Karpas-422 (cell line): ENCODE results near the gene CMKLR1. TPM values are rescaled to one million over a fixed set of nuclear protein-coding genes. Genes with fewer than 3 reads are reported as not detected.

Experiments
- DNase-seq: peaks from one replicate; pipeline ENCODE4 v3.0.0-alpha.2; 2015
- H2AFZ ChIP-seq: fragments of 200-600 bp; sonication (generic); 2 replicates; pipeline ENCODE4 v1.6.1; 2014; ENCODE audit warnings: antibody characterized with exemption, low read length, mixed read lengths
- H3K27ac ChIP-seq: fragments of 200-600 bp; sonication (generic); 2 replicates; pipeline ENCODE4 v1.5.1; 2014; ENCODE audit warnings: mild to moderate bottlenecking, low read length, moderate library complexity
- H3K27me3 ChIP-seq: fragments of 200-600 bp; sonication (generic); 2 replicates; pipeline ENCODE4 v1.6.1; 2014; ENCODE audit warnings: low read length, mixed read lengths
- H3K36me3 ChIP-seq: fragments of 200-600 bp; sonication (generic); 2 replicates; pipeline ENCODE4 v1.6.1; 2014; ENCODE audit warnings: low read length, mixed read lengths; ENCODE audit not compliant: insufficient read depth
- H3K4me1 ChIP-seq: fragments of 200-600 bp; sonication (generic); 2 replicates; pipeline ENCODE4 v1.6.1; 2014; ENCODE audit warnings: mild to moderate bottlenecking, low read length, mixed read lengths
- H3K4me2 ChIP-seq: fragments of 200-600 bp; sonication (generic); 2 replicates; pipeline ENCODE4 v1.6.1; 2014; ENCODE audit warnings: low read length, low read depth, mild to moderate bottlenecking; ENCODE audit not compliant: poor library complexity, severe bottlenecking
- H3K4me3 ChIP-seq: fragments of 200-600 bp; sonication (generic); 2 replicates; pipeline ENCODE4 v1.5.1; 2014; ENCODE audit warnings: mild to moderate bottlenecking, antibody characterized with exemption, low read length, mixed read lengths
- H3K79me2 ChIP-seq: fragments of 200-600 bp; sonication (generic); 2 replicates; pipeline ENCODE4 v1.6.1; 2014; ENCODE audit warnings: mild to moderate bottlenecking, low read length, mixed read lengths
- H3K9ac ChIP-seq: fragments of 200-600 bp; sonication (generic); 2 replicates; pipeline ENCODE4 v1.6.0; 2014; ENCODE audit warnings: low read length
- H3K9me2 ChIP-seq: fragments of 200-600 bp; sonication (generic), shearing (Covaris generic); replicated peaks from 2 replicates; pipeline ENCODE4 v1.6.0; 2014; ENCODE audit warnings: mild to moderate bottlenecking, low read length, moderate library complexity; ENCODE audit not compliant: insufficient read depth
- H3K9me3 ChIP-seq: fragments of 300-700, 200-600 bp; sonication (generic); 2 replicates; pipeline ENCODE4 v1.6.1; 2014; ENCODE audit warnings: low read length, mixed read lengths
- H4K20me1 ChIP-seq: fragments of 200-600 bp; sonication (generic); 2 replicates; pipeline ENCODE4 v1.6.1; 2014; ENCODE audit warnings: mild to moderate bottlenecking, antibody characterized with exemption, low read length, low read depth; ENCODE audit not compliant: insufficient read depth
- total RNA-seq: library from RNA; depleted of rRNA; stranded (reverse); fragments of >200 nt; shearing (Covaris generic); gene quantifications from 2 replicates; pipeline ENCODE4 v1.2.3, GENCODE V29; 2014; ENCODE audit warnings: low replicate concordance

The CMKLR1 gene
- total RNA-seq, 1 experiment from 2014 or later = not detected

- no peaks in the 10 kb centered on the region for H4K20me1 ChIP-seq
- H3K4me3 ChIP-seq = no peak overlapping the region
- H3K9ac ChIP-seq = no peak overlapping the region
- H3K4me2 ChIP-seq = no peak overlapping the region
- H2AFZ ChIP-seq = no peak overlapping the region
- DNase-seq = no peak
- no peaks in the 10 kb centered on the region for H3K4me1 ChIP-seq
- H3K36me3 ChIP-seq = no peaks in the 10 kb centered on the region
- H3K27ac ChIP-seq = no peak overlapping the region
- no peaks in the 10 kb centered on the region for H3K79me2 ChIP-seq
- no peaks in the 10 kb centered on the region for H3K9me2 ChIP-seq
- no peaks in the 10 kb centered on the region for H3K9me3 ChIP-seq
- no peaks in the 10 kb centered on the region for H3K27me3 ChIP-seq
Observed at GRCh38 chr12:108304633-108305032, 34.5 kb downstream of the CMKLR1 start.

GRCh38 chr12:108303703-108304102, 35.4 kb downstream of the CMKLR1 start:
- Histone ChIP-seq H3K9ac (no peak overlapping the region), H4K20me1 (no peaks in the 10 kb centered on the region), H3K4me3 (no peak overlapping the region), H3K27me3 (no peaks in the 10 kb centered on the region), H2AFZ (no peak overlapping the region), H3K9me3 (no peaks in the 10 kb centered on the region), H3K79me2 (no peaks in the 10 kb centered on the region), H3K9me2 (no peaks in the 10 kb centered on the region), H3K27ac (no peak overlapping the region), H3K4me2 (no peak overlapping the region), H3K4me1 (no peaks in the 10 kb centered on the region), H3K36me3 (no peaks in the 10 kb centered on the region)
- DNase-seq = no peak

- no peak overlapping the region for H3K4me2 ChIP-seq
- H3K79me2 ChIP-seq = no peaks in the 10 kb centered on the region
- no peaks in the 10 kb centered on the region for H4K20me1 ChIP-seq
- no peaks in the 10 kb centered on the region for H3K9me2 ChIP-seq
- H3K27ac ChIP-seq = no peak overlapping the region
- H3K4me3 ChIP-seq = no peak overlapping the region
- no peak overlapping the region for H3K9ac ChIP-seq
- H3K4me1 ChIP-seq = no peaks in the 10 kb centered on the region
- H2AFZ ChIP-seq = no peak overlapping the region
- no peak for DNase-seq
- H3K9me3 ChIP-seq = no peaks in the 10 kb centered on the region
- no peaks in the 10 kb centered on the region for H3K36me3 ChIP-seq
- no peaks in the 10 kb centered on the region for H3K27me3 ChIP-seq
Observed at GRCh38 chr12:108302403-108303311, 36.5 kb downstream of the CMKLR1 start.

GRCh38 chr12:108302016-108302402, 37.1 kb downstream of the CMKLR1 start:
- no peak overlapping the region for H3K27ac ChIP-seq
- H3K27me3 ChIP-seq = no peaks in the 10 kb centered on the region
- H3K4me3 ChIP-seq = no peak overlapping the region
- no peak for DNase-seq
- H3K79me2 ChIP-seq = no peaks in the 10 kb centered on the region
- no peak overlapping the region for H3K9ac ChIP-seq
- H2AFZ ChIP-seq = no peak overlapping the region
- no peak overlapping the region for H3K4me2 ChIP-seq
- no peaks in the 10 kb centered on the region for H3K4me1 ChIP-seq
- H3K9me3 ChIP-seq = no peaks in the 10 kb centered on the region
- no peaks in the 10 kb centered on the region for H3K36me3 ChIP-seq
- H3K9me2 ChIP-seq = no peaks in the 10 kb centered on the region
- no peaks in the 10 kb centered on the region for H4K20me1 ChIP-seq

- no peaks in the 10 kb centered on the region for H3K27me3 ChIP-seq
- DNase-seq = no peak
- no peak overlapping the region for H3K4me2 ChIP-seq
- no peaks in the 10 kb centered on the region for H3K79me2 ChIP-seq
- H2AFZ ChIP-seq = no peak overlapping the region
- no peaks in the 10 kb centered on the region for H4K20me1 ChIP-seq
- H3K9ac ChIP-seq = no peak overlapping the region
- H3K4me3 ChIP-seq = no peak overlapping the region
- H3K9me2 ChIP-seq = no peaks in the 10 kb centered on the region
- H3K9me3 ChIP-seq = no peaks in the 10 kb centered on the region
- H3K27ac ChIP-seq = no peak overlapping the region
- H3K36me3 ChIP-seq = no peaks in the 10 kb centered on the region
- H3K4me1 ChIP-seq = no peaks in the 10 kb centered on the region
Observed at GRCh38 chr12:108301346-108301745, 37.8 kb downstream of the CMKLR1 start.

- DNase-seq = no peak
- Histone ChIP-seq H2AFZ (no peak overlapping the region), H3K4me1 (no peaks in the 10 kb centered on the region), H3K36me3 (no peaks in the 10 kb centered on the region), H3K9me3 (no peaks in the 10 kb centered on the region), H4K20me1 (no peaks in the 10 kb centered on the region), H3K9me2 (no peaks in the 10 kb centered on the region), H3K79me2 (no peaks in the 10 kb centered on the region), H3K4me2 (no peak overlapping the region), H3K27ac (no peak overlapping the region), H3K9ac (no peak overlapping the region), H3K27me3 (no peaks in the 10 kb centered on the region), H3K4me3 (no peak overlapping the region)
Observed at GRCh38 chr12:108299980-108300696, 39.0 kb downstream of the CMKLR1 start.

- H3K4me3 ChIP-seq = no peak overlapping the region
- no peaks in the 10 kb centered on the region for H3K4me1 ChIP-seq
- H3K27ac ChIP-seq = no peak overlapping the region
- no peak for DNase-seq
- no peak overlapping the region for H3K4me2 ChIP-seq
- no peaks in the 10 kb centered on the region for H3K36me3 ChIP-seq
- H3K79me2 ChIP-seq = no peaks in the 10 kb centered on the region
- no peaks in the 10 kb centered on the region for H3K27me3 ChIP-seq
- H2AFZ ChIP-seq = no peak overlapping the region
- H3K9ac ChIP-seq = no peak overlapping the region
- H3K9me2 ChIP-seq = no peaks in the 10 kb centered on the region
- no peaks in the 10 kb centered on the region for H4K20me1 ChIP-seq
- H3K9me3 ChIP-seq = no peaks in the 10 kb centered on the region
Observed at GRCh38 chr12:108299516-108299915, 39.6 kb downstream of the CMKLR1 start.

GRCh38 chr12:108298761-108299275, 40.3 kb downstream of the CMKLR1 start:
- no peak overlapping the region for H3K9ac ChIP-seq
- no peak overlapping the region for H3K27ac ChIP-seq
- no peaks in the 10 kb centered on the region for H3K27me3 ChIP-seq
- H3K36me3 ChIP-seq = no peaks in the 10 kb centered on the region
- no peak overlapping the region for H3K4me2 ChIP-seq
- H4K20me1 ChIP-seq = no peaks in the 10 kb centered on the region
- no peak overlapping the region for H2AFZ ChIP-seq
- no peaks in the 10 kb centered on the region for H3K9me2 ChIP-seq
- H3K79me2 ChIP-seq = no peaks in the 10 kb centered on the region
- H3K9me3 ChIP-seq = no peaks in the 10 kb centered on the region
- no peaks in the 10 kb centered on the region for H3K4me1 ChIP-seq
- H3K4me3 ChIP-seq = no peak overlapping the region
- no peak for DNase-seq
